GM10266 (cell line): ENCODE results near the gene GPRIN1.
"Not testable (repeated sequence)": the region's sequence is repeated elsewhere in the genome, so short reads cannot be mapped to it uniquely, and the experiment has no call there.

Experiments
- DNase-seq: peaks from one replicate; pipeline ENCODE4 v3.0.0; 2012; ENCODE audit errors: extremely low spot score
- CTCF ChIP-seq: IDR thresholded peaks from 2 replicates; pipeline ENCODE4 v1.5.1; 2012; ENCODE audit warnings: mild to moderate bottlenecking, low read depth; ENCODE audit not compliant: control insufficient read depth, insufficient read depth; ENCODE audit errors: missing control alignments

The GPRIN1 gene

GRCh38 chr5:176596069-176596644, 13.8 kb downstream of the GPRIN1 start:
- no peak for TF ChIP-seq CTCF
- no peak for DNase-seq

GRCh38 chr5:176595386-176595943, 14.5 kb downstream of the GPRIN1 start:
- no peak for DNase-seq
- TF ChIP-seq CTCF, result no peak

GRCh38 chr5:176594554-176594953, 15.4 kb downstream of the GPRIN1 start:
- DNase-seq, result no peak
- no peak for TF ChIP-seq CTCF

- DNase-seq, result no peak
- no peak for TF ChIP-seq CTCF
Observed at GRCh38 chr5:176593273-176593869, 16.6 kb downstream of the GPRIN1 start.

GRCh38 chr5:176592573-176592972, 17.4 kb downstream of the GPRIN1 start:
- no peak for TF ChIP-seq CTCF
- no peak for DNase-seq

- not testable (repeated sequence) for DNase-seq
Observed at GRCh38 chr5:176591667-176592066, 18.3 kb downstream of the GPRIN1 start.

- no peak for TF ChIP-seq CTCF
Observed at GRCh38 chr5:176590035-176590717, 19.8 kb downstream of the GPRIN1 start.

More at GRCh38 chr5:176590035-176590717, 19.8 kb downstream of the GPRIN1 start:
- DNase-seq, result no peak
